SH-SY5Y (cell line): ENCODE data around the gene ZBTB8OS.

ENCODE experiments used
- GATA2 ChIP-seq: IDR thresholded peaks from 2 replicates; pipeline ENCODE4 v1.6.1; 2011; ENCODE audit warnings: mild to moderate bottlenecking, low read depth, low read length
- GATA3 ChIP-seq: IDR thresholded peaks from 2 replicates; pipeline ENCODE4 v1.6.1; 2011; ENCODE audit warnings: low read depth, mild to moderate bottlenecking, low read length, moderate library complexity

DNA sequence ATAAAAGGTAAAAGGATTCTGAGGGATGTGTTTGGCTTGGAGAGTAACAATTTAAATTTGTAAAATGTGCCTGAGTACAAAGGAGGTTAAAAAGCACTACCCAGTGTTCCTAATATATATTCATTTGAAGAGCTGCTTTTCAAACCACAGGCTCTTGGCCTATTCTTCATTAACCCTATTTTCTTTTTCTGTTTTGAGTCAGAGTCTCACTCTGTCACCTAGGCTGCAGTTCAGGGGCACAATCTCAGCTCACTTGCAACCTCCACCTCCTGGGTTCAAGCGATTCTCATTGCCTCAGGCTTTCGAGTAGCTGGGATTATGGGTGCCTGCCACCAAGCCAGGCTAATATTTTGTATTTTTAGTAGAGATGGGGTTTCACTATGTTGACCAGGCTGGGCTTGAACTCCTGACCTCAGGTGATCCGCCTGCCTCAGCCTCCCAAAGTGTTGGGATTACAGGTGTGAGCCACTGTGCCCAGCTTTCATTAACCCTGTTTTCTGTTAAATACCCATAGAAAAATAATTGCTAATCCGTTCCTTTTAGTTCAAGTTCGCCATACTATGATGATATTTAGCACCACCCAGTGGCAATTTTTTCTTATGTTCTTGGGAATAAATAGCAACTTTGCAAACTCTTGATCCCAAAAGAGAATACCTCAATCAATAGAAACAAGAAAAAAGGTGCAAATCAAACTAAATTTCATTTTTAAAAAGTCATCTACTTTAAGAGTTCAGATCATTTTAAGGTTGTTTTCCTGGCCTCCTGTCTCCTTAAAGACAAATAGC is 30.5 kb downstream of the ZBTB8OS start:
- TF ChIP-seq GATA2 (no peak), GATA3 (no peak)
